Measurements from ENCODE around the gene SV2A.
A peak's percentile ranks its signal among the peaks of the same experiment; 100 is the strongest.
"Not testable (repeated sequence)": the region's sequence is repeated elsewhere in the genome, so short reads cannot be mapped to it uniquely, and the experiment has no call there.

The SV2A gene, protein sequence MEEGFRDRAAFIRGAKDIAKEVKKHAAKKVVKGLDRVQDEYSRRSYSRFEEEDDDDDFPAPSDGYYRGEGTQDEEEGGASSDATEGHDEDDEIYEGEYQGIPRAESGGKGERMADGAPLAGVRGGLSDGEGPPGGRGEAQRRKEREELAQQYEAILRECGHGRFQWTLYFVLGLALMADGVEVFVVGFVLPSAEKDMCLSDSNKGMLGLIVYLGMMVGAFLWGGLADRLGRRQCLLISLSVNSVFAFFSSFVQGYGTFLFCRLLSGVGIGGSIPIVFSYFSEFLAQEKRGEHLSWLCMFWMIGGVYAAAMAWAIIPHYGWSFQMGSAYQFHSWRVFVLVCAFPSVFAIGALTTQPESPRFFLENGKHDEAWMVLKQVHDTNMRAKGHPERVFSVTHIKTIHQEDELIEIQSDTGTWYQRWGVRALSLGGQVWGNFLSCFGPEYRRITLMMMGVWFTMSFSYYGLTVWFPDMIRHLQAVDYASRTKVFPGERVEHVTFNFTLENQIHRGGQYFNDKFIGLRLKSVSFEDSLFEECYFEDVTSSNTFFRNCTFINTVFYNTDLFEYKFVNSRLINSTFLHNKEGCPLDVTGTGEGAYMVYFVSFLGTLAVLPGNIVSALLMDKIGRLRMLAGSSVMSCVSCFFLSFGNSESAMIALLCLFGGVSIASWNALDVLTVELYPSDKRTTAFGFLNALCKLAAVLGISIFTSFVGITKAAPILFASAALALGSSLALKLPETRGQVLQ

DNA sequence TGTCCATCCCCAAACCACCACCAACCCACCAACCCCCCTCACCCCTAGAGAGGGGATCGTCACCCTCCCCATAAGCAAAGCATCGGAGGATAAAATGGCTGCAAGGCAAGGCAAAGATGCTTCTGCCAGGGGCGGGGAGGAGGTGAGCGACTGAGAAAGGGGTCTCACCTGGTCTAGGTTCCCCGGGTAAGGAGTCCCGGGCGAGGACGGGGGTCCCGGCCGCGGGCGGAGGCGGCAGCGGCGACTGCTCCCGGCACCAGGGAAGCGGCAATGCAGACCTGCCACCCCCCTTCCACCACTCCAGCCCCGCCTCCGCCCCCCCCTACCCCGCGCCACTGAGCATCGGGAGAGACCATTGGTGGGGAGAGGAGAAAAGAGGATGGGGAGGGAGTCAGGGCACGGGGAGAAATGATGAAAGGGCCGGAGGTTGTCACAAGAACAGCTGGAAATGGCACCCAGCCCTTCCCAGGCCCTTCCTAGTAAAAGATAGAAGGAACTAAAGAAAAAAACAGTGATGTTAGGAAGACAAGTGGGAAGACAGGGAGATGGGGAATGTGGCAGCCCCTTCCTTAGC, at the start of gene SV2A:
Gene SV2A, minus strand, starts transcription at position 274 of the 574 bp plus-strand sequence. CDS start 4,004 bp downstream, outside the sequence.
- DNase-seq (ENCODE audit: low read depth) = peak; percentile 39

- DNase-seq (ENCODE audit: low read depth) = no peak
Observed at GRCh38 chr1:149967041-149967440, 49.4 kb upstream of the SV2A start.

- no peak for DNase-seq (ENCODE audit: low read depth)
Observed at GRCh38 chr1:149966405-149966804, 48.8 kb upstream of the SV2A start.

GRCh38 chr1:149965440-149965839, 47.8 kb upstream of the SV2A start:
- DNase-seq (ENCODE audit: low read depth) = no peak

GRCh38 chr1:149963358-149963757, 45.7 kb upstream of the SV2A start:
- DNase-seq (ENCODE audit: low read depth) = no peak

DNA sequence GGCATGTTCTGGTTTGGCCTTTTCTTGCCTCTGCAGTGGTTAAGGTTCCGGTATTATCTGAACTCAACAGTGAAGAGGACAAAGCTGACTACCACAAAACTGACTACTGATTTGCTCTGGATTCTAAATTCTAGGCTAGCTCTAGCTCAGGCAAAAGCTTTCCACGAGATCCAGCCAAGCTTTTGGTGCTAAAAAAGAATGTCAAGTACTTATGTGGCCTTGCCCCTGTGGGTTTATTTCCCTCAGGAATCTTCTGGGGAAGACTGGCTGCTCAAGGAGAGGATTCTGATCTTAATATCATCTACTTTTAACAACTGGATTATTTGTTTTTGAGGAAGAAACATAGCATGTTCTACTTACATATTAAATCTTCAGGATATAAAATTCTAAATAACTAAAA, 45.1 kb upstream of the SV2A start:
- DNase-seq (ENCODE audit: low read depth) = no peak

- no peak for DNase-seq (ENCODE audit: low read depth)
Observed at GRCh38 chr1:149962039-149962647, 44.5 kb upstream of the SV2A start.

- DNase-seq (ENCODE audit: low read depth) = not testable (repeated sequence)
Observed at GRCh38 chr1:149957548-149957947, 39.9 kb upstream of the SV2A start.

DNA sequence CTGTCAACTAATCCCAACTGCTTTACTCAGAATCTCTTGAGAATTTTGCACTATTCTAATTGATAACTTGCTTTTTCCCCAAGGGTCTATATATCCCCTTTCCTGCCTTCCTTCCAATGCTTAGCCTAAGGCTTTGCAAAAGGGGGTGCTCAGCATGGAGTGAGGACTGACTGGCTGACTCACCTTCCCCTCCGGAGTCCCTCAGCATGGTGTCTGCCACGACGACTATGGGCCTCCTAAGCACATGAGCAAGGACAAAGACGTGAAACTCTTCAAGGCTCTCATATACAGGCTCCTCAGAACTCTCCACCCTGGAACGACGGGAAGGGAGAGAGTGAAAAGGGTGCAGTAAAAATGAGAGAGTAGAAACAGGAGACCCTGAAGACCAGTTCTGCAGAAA, 32.3 kb upstream of the SV2A start:
- no peak for DNase-seq (ENCODE audit: low read depth)

- no peak for DNase-seq (ENCODE audit: low read depth)
Observed at GRCh38 chr1:149945206-149945605, 27.6 kb upstream of the SV2A start.

DNA sequence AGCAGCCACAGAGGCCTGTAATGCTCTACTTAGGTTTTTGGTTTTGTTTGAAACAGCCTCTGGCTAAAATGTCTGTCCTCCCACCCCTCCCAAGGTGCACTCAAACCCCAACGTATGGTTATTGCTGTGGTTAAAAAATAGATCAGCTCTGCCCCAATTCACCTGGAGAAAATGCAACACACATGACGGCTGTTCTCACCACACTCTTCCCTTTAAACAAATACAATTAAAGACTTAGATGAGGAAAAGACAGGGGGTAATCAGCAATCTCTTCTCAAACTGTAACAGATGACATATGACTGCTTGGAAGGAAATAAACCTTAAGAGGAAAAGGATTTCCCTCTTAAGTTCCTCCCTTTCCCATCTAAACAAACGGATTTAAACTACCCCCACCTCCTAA, 25.2 kb upstream of the SV2A start:
- DNase-seq (ENCODE audit: low read depth) = no peak

DNA sequence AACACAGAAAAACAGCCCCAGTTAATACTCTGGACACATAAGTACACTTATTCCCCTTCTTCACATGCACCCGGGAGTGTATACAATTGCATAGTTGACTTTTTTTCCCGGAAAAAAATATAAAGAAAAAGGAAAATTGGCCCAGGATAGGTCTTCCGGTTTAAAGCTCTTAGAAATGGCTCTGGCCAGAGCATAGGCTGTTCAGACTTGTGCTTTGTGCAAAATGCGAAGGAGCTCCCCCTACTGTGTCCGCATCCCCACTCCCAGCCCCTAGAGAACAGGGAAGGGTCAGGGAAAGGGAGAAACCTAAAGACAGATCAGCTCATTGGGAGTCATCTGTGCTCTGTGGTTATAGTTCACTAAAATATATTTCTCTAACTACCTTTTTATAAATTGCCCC, 24.6 kb upstream of the SV2A start:
- DNase-seq (ENCODE audit: low read depth) = no peak

DNA sequence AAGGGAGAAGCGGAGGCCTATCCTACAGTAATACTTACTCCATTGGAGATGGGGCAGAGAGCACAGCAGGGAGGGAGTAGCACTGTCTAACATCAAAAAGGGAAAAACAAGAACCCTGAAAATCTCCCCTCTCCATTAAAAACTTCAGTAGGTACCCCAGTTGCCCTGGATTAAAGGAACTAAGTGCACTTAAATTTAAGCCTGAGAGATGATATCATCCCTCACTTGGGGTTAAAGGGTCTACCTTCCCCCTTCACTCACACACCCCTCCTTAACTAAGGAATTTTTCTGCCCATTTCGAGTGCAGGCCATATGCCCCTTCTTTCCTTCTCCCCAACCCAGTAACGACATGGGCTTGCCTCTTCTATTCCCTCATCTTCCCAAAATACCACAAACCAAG, 22.8 kb upstream of the SV2A start:
- DNase-seq (ENCODE audit: low read depth) = no peak

GRCh38 chr1:149938668-149939003, 21.0 kb upstream of the SV2A start:
- DNase-seq (ENCODE audit: low read depth) = not testable (repeated sequence)

- DNase-seq (ENCODE audit: low read depth) = no peak
Observed at GRCh38 chr1:149937759-149938158, 20.1 kb upstream of the SV2A start.

- DNase-seq (ENCODE audit: low read depth) = no peak
Observed at GRCh38 chr1:149936992-149937705, 19.5 kb upstream of the SV2A start.

- no peak for DNase-seq (ENCODE audit: low read depth)
Observed at GRCh38 chr1:149936170-149936991, 18.7 kb upstream of the SV2A start, which contains the start of gene MTMR11. MTMR11 (minus strand) TSS chr1:149936879; CDS start chr1:149936647, 232 bp downstream.

DNA sequence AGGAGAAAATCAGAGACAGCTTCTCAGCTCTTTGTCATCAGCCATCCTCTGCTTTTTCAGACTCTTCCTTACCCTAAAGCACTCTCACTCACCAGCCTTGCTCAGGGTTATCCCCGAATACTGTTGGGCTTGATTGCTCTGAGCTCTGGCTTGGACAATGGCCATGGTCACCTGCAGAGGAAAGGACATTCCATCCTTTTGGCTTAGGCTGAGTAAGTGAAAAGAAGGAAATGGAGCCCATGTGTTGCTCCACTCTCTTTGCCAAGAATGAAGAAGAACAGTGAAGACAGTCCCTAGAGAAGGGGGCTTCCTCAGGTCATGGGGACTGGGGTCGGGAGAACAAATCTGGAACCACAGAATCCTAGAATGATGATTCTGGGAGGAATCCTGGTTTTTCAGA, 16.7 kb upstream of the SV2A start:
- no peak for DNase-seq (ENCODE audit: low read depth)

DNA sequence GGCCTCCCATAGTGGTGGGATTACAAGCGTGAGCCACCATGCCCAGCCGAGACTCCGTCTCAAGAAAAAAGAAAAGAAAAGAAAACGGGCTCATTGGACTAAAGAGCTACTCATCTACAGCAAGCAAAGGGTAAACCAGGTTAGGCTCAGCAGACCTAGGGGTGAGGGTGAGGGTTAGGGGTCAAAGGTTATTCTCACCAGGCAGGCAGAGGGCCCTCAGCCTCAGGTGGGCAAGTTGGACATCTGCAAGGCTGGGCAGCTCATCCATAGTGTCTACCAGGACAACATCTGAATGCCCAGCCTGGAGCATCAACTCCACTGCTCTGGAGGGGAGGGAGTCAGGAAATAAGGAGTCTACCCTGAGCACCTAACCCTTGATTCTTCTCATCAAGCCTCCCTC, 15.6 kb upstream of the SV2A start:
- DNase-seq (ENCODE audit: low read depth) = no peak

- DNase-seq (ENCODE audit: low read depth) = no peak
Observed at GRCh38 chr1:149932474-149932873, 14.8 kb upstream of the SV2A start.

DNA sequence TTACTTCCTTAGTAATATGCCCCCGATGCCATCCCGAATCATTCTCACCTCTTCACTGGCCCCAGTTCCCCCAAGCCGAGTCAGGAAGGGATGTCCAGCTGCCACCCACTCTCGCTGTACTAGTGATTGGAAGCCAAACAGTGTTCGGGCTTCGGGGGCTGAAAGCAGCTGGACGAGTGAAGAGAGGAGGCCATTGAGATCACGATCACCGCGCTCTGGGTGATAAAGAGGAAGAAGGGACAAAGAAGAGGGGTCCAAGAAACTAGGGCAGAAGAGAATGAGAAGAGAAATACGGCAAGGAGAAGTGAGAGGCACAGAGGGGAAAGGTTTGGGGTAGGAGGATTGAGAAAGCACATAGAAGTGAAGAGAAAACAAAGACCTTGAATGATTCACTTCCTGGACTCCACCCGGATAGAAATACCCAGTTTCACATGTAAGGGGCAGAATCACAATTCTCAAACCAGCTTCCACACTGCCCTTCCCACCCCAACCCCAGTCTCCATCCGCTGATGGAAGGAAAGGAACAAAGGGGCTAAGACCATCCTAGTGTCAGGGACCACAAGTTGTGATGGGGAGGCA, 13.7 kb upstream of the SV2A start:
- DNase-seq (ENCODE audit: low read depth) = no peak
